Prostate gland (tissue), 2 donors: ENCODE data around the gene BCAS3. TPM values are rescaled to one million over a fixed set of nuclear protein-coding genes. Genes with fewer than 3 reads are reported as not detected.

Experiments
- DNase-seq: peaks from one replicate; pipeline ENCODE4 v3.0.0-alpha.2; 2019; ENCODE audit warnings: low spot score
- H3K27ac ChIP-seq, 2 donors: fragments of 200-600 bp; sonication (generic); 2 replicates each; pipeline ENCODE4 v1.5.1; 2017 to 2019
- H3K27me3 ChIP-seq: fragments of 200-600 bp; sonication (generic); replicated peaks from 2 replicates; pipeline ENCODE4 v1.5.1; 2019; ENCODE audit not compliant: insufficient read depth
- H3K36me3 ChIP-seq, 2 donors: fragments of 200-600 bp; sonication (generic); 1 replicate in 1 of 2; 2 replicates in 1 of 2; pipeline versions ENCODE4 v1.5.1 to v1.8.1; 2017 to 2019
- H3K4me1 ChIP-seq: fragments of 200-600 bp; sonication (generic); replicated peaks from 2 replicates; pipeline ENCODE4 v1.5.1; 2019
- H3K4me3 ChIP-seq, 2 donors: fragments of 200-600 bp; sonication (generic); 2 replicates each; pipeline ENCODE4 v1.5.1; 2017 to 2019
- H3K9me3 ChIP-seq: fragments of 200-600 bp; sonication (generic); 2 replicates; pipeline ENCODE4 v1.5.1; 2017
- POLR2A ChIP-seq: fragments of 450-650 bp; IDR thresholded peaks from one replicate; pipeline ENCODE4 v1.6.1; 2016; ENCODE audit warnings: antibody characterized with exemption, mild to moderate bottlenecking
- POLR2AphosphoS5 ChIP-seq: sonication (generic); formaldehyde crosslinking; IDR thresholded peaks from one replicate; pipeline ENCODE4 v1.6.1; 2017; ENCODE audit warnings: antibody characterized with exemption
- WGBS: methylation state at CpG from one replicate; pipeline ENCODE4 v1.1.5; 2018; 5-methylcytosine and 5-hydroxymethylcytosine counted together
- intact Hi-C: fragments of 100-400 bp; cut with DNase I; formaldehyde crosslinking; loops from one replicate; pipeline ENCODE4 v1.14.2; 2022
- total RNA-seq, 2 donors: library from RNA; depleted of rRNA; stranded (reverse); fragments of >200 nt; gene quantifications; one replicate each; pipeline ENCODE4 v1.1.0, GENCODE V29; 2016
- TF ChIP-seq, protein P1 (sequence below), 4 experiments: fragments of 200-600 bp in 2 of 4; fragments of 450-650 bp in 2 of 4; sonication (generic) in 2 of 4; IDR thresholded peaks; 1 replicate in 3 of 4; 2 replicates in 1 of 4; pipeline ENCODE4 v1.5.1; 2016 to 2019; ENCODE audit warnings: antibody characterized with exemption in 4 of 4, mild to moderate bottlenecking in 2 of 4, moderate library complexity in 2 of 4

BCAS3 gene
- total RNA-seq, 2 donors from 2014 or later = 57.8 to 93.9 TPM

DNA sequence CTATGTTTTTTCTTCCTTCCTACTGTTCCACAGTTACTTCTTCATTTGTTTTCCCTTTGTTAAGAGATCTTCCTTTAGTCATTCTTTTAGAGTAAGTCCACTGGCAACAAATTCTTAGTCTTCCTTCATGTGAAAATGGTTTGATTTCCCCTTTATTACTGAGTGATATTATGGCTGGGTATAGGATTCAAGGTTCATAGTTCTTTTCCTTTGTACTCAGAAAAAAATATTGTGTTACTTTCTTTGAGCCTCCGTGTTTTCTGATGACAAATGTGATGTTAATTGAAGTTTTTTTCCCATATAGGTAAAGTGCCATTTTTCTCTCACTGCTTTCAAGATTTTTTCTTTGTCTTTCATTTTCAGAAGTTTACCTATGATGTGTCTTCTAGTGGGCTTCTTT, 438.9 kb downstream of the BCAS3 start:
- 97% methylated on average over 1 of the region's 1 CpG for WGBS

DNA sequence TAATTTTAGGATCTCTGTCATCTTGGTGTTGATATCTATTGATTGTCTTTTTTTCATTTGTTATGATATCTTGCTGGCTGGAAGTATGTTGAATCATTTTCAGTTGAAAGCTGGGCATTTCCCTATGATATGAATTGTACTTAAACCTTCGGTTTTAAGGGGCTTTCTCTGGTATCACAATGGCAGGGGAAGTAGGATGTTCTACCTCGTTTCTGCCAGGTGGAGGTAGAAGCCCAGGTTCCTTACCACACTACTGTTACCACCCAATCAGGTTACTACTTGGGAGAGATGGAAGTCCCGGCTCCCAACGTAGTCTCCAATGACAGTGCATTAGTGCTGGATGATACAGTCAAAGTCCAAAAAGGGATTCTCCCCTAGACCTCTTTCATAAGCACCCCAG, 440.3 kb downstream of the BCAS3 start:
- no peak for DNase-seq
- WGBS = 94% methylated on average over 4 of the region's 4 CpGs
- TF ChIP-seq, protein P1, sequence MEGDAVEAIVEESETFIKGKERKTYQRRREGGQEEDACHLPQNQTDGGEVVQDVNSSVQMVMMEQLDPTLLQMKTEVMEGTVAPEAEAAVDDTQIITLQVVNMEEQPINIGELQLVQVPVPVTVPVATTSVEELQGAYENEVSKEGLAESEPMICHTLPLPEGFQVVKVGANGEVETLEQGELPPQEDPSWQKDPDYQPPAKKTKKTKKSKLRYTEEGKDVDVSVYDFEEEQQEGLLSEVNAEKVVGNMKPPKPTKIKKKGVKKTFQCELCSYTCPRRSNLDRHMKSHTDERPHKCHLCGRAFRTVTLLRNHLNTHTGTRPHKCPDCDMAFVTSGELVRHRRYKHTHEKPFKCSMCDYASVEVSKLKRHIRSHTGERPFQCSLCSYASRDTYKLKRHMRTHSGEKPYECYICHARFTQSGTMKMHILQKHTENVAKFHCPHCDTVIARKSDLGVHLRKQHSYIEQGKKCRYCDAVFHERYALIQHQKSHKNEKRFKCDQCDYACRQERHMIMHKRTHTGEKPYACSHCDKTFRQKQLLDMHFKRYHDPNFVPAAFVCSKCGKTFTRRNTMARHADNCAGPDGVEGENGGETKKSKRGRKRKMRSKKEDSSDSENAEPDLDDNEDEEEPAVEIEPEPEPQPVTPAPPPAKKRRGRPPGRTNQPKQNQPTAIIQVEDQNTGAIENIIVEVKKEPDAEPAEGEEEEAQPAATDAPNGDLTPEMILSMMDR (IDR thresholded peaks at IDR 0.05) = no peak
- TF ChIP-seq POLR2A = no peak
- no peak for TF ChIP-seq POLR2AphosphoS5
- Histone ChIP-seq H3K27me3 (no peaks in the 10 kb centered on the region), H3K4me3 (no peak overlapping the region), H3K4me1 (no peaks in the 10 kb centered on the region), H3K36me3 (no peaks in the 10 kb centered on the region), H3K27ac (no peak overlapping the region), H3K9me3 (no peaks in the 10 kb centered on the region)
- intact Hi-C loops = no loop called here

More for the DNA sequence above, 438.9 kb downstream of the BCAS3 start:
- intact Hi-C loops = no loop called here
- Histone ChIP-seq H3K4me3 (no peak overlapping the region), H3K36me3 (no peaks in the 10 kb centered on the region), H3K4me1 (no peaks in the 10 kb centered on the region), H3K27ac (no peak overlapping the region), H3K9me3 (no peaks in the 10 kb centered on the region), H3K27me3 (no peaks in the 10 kb centered on the region)
- DNase-seq = no peak
- TF ChIP-seq, protein P1 (IDR thresholded peaks at IDR 0.05) = no peak
- TF ChIP-seq POLR2A = no peak
- no peak for TF ChIP-seq POLR2AphosphoS5

- H3K9me3 ChIP-seq = no peaks in the 10 kb centered on the region
- H3K27me3 ChIP-seq = no peaks in the 10 kb centered on the region
- no peak for TF ChIP-seq POLR2A
- no peak for TF ChIP-seq POLR2AphosphoS5
- TF ChIP-seq, protein P1 (IDR thresholded peaks at IDR 0.05) = no peak
- DNase-seq = no peak
- WGBS = 89% methylated on average over 2 of the region's 2 CpGs
- H3K4me1 ChIP-seq = no peaks in the 10 kb centered on the region
- H3K36me3 ChIP-seq = no peaks in the 10 kb centered on the region
- no peak overlapping the region for H3K27ac ChIP-seq
- H3K4me3 ChIP-seq = no peak overlapping the region
- intact Hi-C loops = no loop called here
Measured at GRCh38 chr17:61118871-61119270, 441.2 kb downstream of the BCAS3 start.

- Histone ChIP-seq H3K27me3 (no peaks in the 10 kb centered on the region), H3K9me3 (no peaks in the 10 kb centered on the region), H3K27ac (no peak overlapping the region), H3K4me1 (no peaks in the 10 kb centered on the region), H3K4me3 (no peak overlapping the region), H3K36me3 (no peaks in the 10 kb centered on the region)
- no peak for DNase-seq
- intact Hi-C loops = no loop called here
- no peak for TF ChIP-seq POLR2AphosphoS5
- TF ChIP-seq, protein P1 (IDR thresholded peaks at IDR 0.05) = no peak
- TF ChIP-seq POLR2A = no peak
- 66% methylated on average over 2 of the region's 2 CpGs for WGBS
Measured at GRCh38 chr17:61122326-61122913, 444.8 kb downstream of the BCAS3 start.

DNA sequence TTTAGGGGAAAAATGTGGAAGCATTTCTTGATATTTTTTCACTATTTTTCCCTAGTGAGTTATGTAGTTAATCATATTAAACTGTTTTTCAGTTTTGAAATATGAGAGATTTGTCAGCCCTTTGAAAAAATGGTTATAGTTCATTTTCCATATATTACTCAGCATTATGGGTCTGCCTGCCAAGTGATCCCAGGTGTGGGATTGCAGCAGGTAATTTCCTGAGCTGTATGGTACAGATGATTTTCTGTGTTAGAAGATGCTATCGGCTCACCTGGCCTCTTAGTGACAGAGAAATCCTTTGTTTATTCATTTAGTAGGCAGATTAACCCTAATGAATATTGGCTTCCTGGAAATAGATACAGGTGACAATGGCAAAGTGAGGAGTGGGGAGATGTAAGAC, 446.9 kb downstream of the BCAS3 start:
- no peaks in the 10 kb centered on the region for H3K9me3 ChIP-seq
- no peak for TF ChIP-seq POLR2AphosphoS5
- TF ChIP-seq POLR2A = no peak
- TF ChIP-seq, protein P1 (IDR thresholded peaks at IDR 0.05) = no peak
- DNase-seq = no peak
- no peak overlapping the region for H3K27ac ChIP-seq
- no peaks in the 10 kb centered on the region for H3K36me3 ChIP-seq
- H3K27me3 ChIP-seq = no peaks in the 10 kb centered on the region
- H3K4me1 ChIP-seq = no peaks in the 10 kb centered on the region
- WGBS = 54% methylated on average over 1 of the region's 1 CpG
- H3K4me3 ChIP-seq = no peak overlapping the region
- intact Hi-C loops = no loop called here
